Mucosa of descending colon (tissue), 3 donors: Measurements from ENCODE around the gene MEIS2. TPM values are rescaled to one million over a fixed set of nuclear protein-coding genes. Genes with fewer than 3 reads are reported as not detected.

Experiments used
- ATAC-seq: fragments of 200-7000 bp; cut with Tn5 transposase; one replicate; pipeline ENCODE4 v1.9.1; 2020; ENCODE audit warnings: mild to moderate bottlenecking, moderate library complexity
- DNase-seq, 3 donors: peaks; one replicate each; pipeline ENCODE4 v3.0.0-alpha.2; 2020
- H3K36me3 ChIP-seq: fragments of 200-600 bp; one replicate; pipeline ENCODE4 v1.8.0; 2021; ENCODE audit warnings: low read depth, mild to moderate bottlenecking
- H3K4me1 ChIP-seq: fragments of 200-600 bp; one replicate; pipeline ENCODE4 v1.8.0; 2021; ENCODE audit warnings: low read depth, mild to moderate bottlenecking
- H3K4me3 ChIP-seq: fragments of 200-600 bp; one replicate; pipeline ENCODE4 v1.8.0; 2021; ENCODE audit warnings: mild to moderate bottlenecking
- H3K9me3 ChIP-seq: fragments of 200-600 bp; one replicate; pipeline ENCODE4 v1.8.0; 2021; ENCODE audit warnings: mild to moderate bottlenecking
- CTCF ChIP-seq: fragments of 200-600 bp; IDR thresholded peaks from one replicate; pipeline ENCODE4 v1.8.0; 2022; ENCODE audit warnings: antibody characterized with exemption, mild to moderate bottlenecking
- intact Hi-C, 2 donors: fragments of 100-400 bp; cut with DNase I in 1 of 2; cut with micrococcal nuclease in 1 of 2; formaldehyde crosslinking; loops; one replicate each; pipeline versions ENCODE4 v1.11.0 to v1.11.1; 2022; cut with DNase I, micrococcal nuclease
- total RNA-seq, 3 donors: library from RNA; stranded (reverse); fragmentation: NEBNext Ultra II Directional in 2 of 3; extraction: Animal tissue kit (Norgen Biotek cat#: 25700) in 2 of 3; gene quantifications; one replicate each; pipeline versions ENCODE4 v1.2.1 to v1.2.4, GENCODE V29; 2021 to 2023
- donor health status: DM: no; HTN: no; CAD: no; lungs with moderate emphysema.
- donor health status: DM: no; HTN: no; CAD: no.
- donor health status: DM: no; HTN: yes; CAD: no.

MEIS2 gene
- total RNA-seq, 3 donors from 2014 or later: 3.8 to 93.3 (median 8.9) TPM

GRCh38 chr15:36877294-36877693 is 223.1 kb downstream of the MEIS2 start:
- no peaks in the 10 kb centered on the region for H3K9me3 ChIP-seq
- DNase-seq (no peak), ATAC-seq (no peak)
- no peaks in the 10 kb centered on the region for H3K4me1 ChIP-seq
- no peak overlapping the region for H3K4me3 ChIP-seq
- intact Hi-C loops: no loop called here
- no peak for TF ChIP-seq CTCF
- no peaks in the 10 kb centered on the region for H3K36me3 ChIP-seq

DNA sequence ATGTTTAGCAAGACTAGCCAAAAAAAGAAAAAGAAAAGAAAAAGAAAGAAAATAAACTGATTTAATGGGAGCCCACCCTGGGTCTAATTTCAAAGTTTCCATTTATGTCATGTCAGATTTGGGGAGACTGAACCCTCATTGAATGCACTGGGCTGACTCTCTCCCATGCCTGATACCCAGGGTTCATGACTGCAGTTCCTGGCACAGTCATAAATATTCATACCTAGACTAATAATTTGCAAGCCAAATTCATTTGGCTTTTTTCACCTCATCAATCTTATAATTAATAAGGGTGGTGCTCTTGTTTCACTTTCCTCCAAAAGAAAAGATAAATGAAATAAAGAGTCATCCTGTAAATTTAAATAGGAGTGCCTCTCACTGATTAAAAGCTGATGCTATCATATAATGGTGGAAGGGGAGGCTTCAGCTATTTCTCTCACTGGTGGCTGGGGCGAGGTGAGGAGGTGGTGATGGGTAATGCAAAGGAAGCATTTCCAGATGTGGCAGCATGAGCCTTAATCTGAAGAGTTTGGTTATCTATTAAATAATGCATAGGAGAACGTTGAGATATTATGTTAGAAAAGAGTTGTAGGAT is 224.5 kb downstream of the MEIS2 start:
- ATAC-seq: no peak
- DNase-seq: no peak
- intact Hi-C loops: no loop called here
- no peak for TF ChIP-seq CTCF
- Histone ChIP-seq H3K4me1 (no peaks in the 10 kb centered on the region), H3K9me3 (no peaks in the 10 kb centered on the region), H3K4me3 (no peak overlapping the region), H3K36me3 (no peaks in the 10 kb centered on the region)

- Histone ChIP-seq H3K4me3 (no peak overlapping the region), H3K4me1 (no peaks in the 10 kb centered on the region), H3K36me3 (no peaks in the 10 kb centered on the region), H3K9me3 (no peaks in the 10 kb centered on the region)
- intact Hi-C loops: no loop called here
- no peak for TF ChIP-seq CTCF
- DNase-seq: no peak
- ATAC-seq: no peak
Measured at GRCh38 chr15:36874930-36875329, 225.4 kb downstream of the MEIS2 start.

DNA sequence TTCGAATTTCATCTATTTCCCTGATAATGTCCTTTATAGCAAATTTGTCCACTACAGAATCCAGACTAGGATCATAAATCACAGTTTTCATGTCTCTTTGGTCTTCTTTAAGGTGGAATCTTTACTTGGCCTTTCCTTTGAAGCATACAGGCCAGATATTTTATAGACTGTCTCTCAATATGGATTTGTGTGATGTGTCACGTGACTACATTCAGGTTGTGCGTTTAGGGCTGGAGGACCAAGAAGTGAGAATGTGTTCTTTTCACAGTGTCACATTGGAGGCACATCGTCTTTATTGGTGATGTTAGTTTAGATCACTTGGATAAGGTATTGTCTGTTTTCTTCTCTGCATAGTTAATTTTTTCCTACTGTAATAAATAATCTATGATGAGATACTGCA is 232.9 kb downstream of the MEIS2 start:
- intact Hi-C loops: no loop called here
- no peak for TF ChIP-seq CTCF
- DNase-seq (no peak), ATAC-seq (no peak)
- H3K9me3 ChIP-seq: no peaks in the 10 kb centered on the region
- H3K36me3 ChIP-seq: no peaks in the 10 kb centered on the region
- no peaks in the 10 kb centered on the region for H3K4me1 ChIP-seq
- no peak overlapping the region for H3K4me3 ChIP-seq

- Histone ChIP-seq H3K36me3 (no peaks in the 10 kb centered on the region), H3K4me3 (no peak overlapping the region), H3K4me1 (no peaks in the 10 kb centered on the region), H3K9me3 (no peaks in the 10 kb centered on the region)
- no peak for DNase-seq
- intact Hi-C loops: no loop called here
- no peak for TF ChIP-seq CTCF
- no peak for ATAC-seq
Measured at GRCh38 chr15:36866896-36867295, 233.5 kb downstream of the MEIS2 start.

DNA sequence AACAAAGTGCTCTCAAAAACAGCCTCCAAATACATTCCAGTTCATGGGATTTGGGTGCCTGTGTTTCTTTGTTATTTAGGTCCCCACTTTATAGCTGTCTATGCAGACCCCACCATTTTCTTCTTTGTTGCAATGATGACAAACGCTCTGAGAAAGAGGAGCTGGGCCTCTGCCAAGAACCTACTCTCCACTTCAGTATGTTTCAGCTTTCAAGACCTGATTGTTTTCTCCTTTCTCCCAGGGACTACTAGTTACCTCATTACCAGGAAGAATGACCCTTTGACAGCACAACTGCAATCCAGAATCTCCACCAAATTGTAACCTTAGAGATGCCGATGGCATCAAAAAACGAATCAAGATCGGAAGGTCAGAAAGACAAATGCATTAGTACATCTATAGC is 236.8 kb downstream of the MEIS2 start:
- no peak for TF ChIP-seq CTCF
- H3K4me1 ChIP-seq: no peaks in the 10 kb centered on the region
- DNase-seq: no peak
- intact Hi-C loops: no loop called here
- H3K4me3 ChIP-seq: no peak overlapping the region
- ATAC-seq: no peak
- H3K36me3 ChIP-seq: no peaks in the 10 kb centered on the region
- H3K9me3 ChIP-seq: no peaks in the 10 kb centered on the region
